ENCODE data around the gene KLHL42.
"Not testable (repeated sequence)": the region's sequence is repeated elsewhere in the genome, so short reads cannot be mapped to it uniquely, and the experiment has no call there.

The KLHL42 gene

GRCh38 chr12:27818401-27818918 is 38.4 kb downstream of the KLHL42 start:
- FAIRE-seq: no peak

- no peak for FAIRE-seq
Measured at GRCh38 chr12:27820564-27820963, 40.5 kb downstream of the KLHL42 start.

GRCh38 chr12:27821259-27821973 is 41.4 kb downstream of the KLHL42 start:
- FAIRE-seq: peak; percentile 97

GRCh38 chr12:27822076-27822712 is 42.2 kb downstream of the KLHL42 start:
- FAIRE-seq: no peak

- no peak for FAIRE-seq
Measured at GRCh38 chr12:27823038-27823437, 43.0 kb downstream of the KLHL42 start.

- no peak for FAIRE-seq
Measured at GRCh38 chr12:27824126-27824842, 44.3 kb downstream of the KLHL42 start.

GRCh38 chr12:27826076-27826475 is 46.0 kb downstream of the KLHL42 start:
- no peak for FAIRE-seq

GRCh38 chr12:27828196-27828595 is 48.2 kb downstream of the KLHL42 start:
- no peak for FAIRE-seq

- FAIRE-seq: no peak
Measured at GRCh38 chr12:27838543-27839185, 58.6 kb downstream of the KLHL42 start.

GRCh38 chr12:27840229-27840999 is 60.4 kb downstream of the KLHL42 start:
- no peak for FAIRE-seq

- FAIRE-seq: no peak
Measured at GRCh38 chr12:27841392-27841882, 61.4 kb downstream of the KLHL42 start.

GRCh38 chr12:27843714-27844245 is 63.7 kb downstream of the KLHL42 start:
- no peak for FAIRE-seq

- FAIRE-seq: no peak
Measured at GRCh38 chr12:27844366-27845090, 64.5 kb downstream of the KLHL42 start.

- FAIRE-seq: no peak
Measured at GRCh38 chr12:27845187-27845586, 65.2 kb downstream of the KLHL42 start.

- not testable (repeated sequence) for FAIRE-seq
Measured at GRCh38 chr12:27845706-27846105, 65.7 kb downstream of the KLHL42 start.

- FAIRE-seq: not testable (repeated sequence)
Measured at GRCh38 chr12:27847293-27847692, 67.3 kb downstream of the KLHL42 start.

- no peak for FAIRE-seq
Measured at GRCh38 chr12:27851311-27851710, 71.3 kb downstream of the KLHL42 start.

- FAIRE-seq: no peak
Measured at GRCh38 chr12:27852117-27852516, 72.1 kb downstream of the KLHL42 start.
